Left ventricle myocardium inferior (tissue), 1 donor: Measurements from ENCODE around the gene CDK5RAP1. TPM values are rescaled to one million over a fixed set of nuclear protein-coding genes. Genes with fewer than 3 reads are reported as not detected.

Source experiments
- DNase-seq: peaks from one replicate; pipeline ENCODE4 v3.0.0-alpha.2; 2020
- H3K27ac ChIP-seq: fragments of 200-600 bp; replicated peaks from 2 replicates; pipeline ENCODE4 v1.8.0; 2021
- H3K27me3 ChIP-seq: fragments of 200-600 bp; 2 replicates; pipeline ENCODE4 v1.8.0; 2021; ENCODE audit warnings: low read depth
- H3K36me3 ChIP-seq: fragments of 200-600 bp; 2 replicates; pipeline ENCODE4 v1.8.0; 2021
- H3K4me1 ChIP-seq: fragments of 200-600 bp; 2 replicates; pipeline ENCODE4 v1.8.0; 2021
- H3K4me3 ChIP-seq: fragments of 200-600 bp; 2 replicates; pipeline ENCODE4 v1.8.0; 2021; ENCODE audit warnings: mild to moderate bottlenecking, moderate library complexity
- H3K9me3 ChIP-seq: fragments of 200-600 bp; replicated peaks from 2 replicates; pipeline ENCODE4 v1.8.0; 2021
- CTCF ChIP-seq: fragments of 200-600 bp; IDR thresholded peaks from 2 replicates; pipeline ENCODE4 v1.8.0; 2021; ENCODE audit warnings: antibody characterized with exemption, mild to moderate bottlenecking, borderline replicate concordance
- intact Hi-C: fragments of 100-400 bp; cut with micrococcal nuclease; formaldehyde crosslinking; loops from one replicate; pipeline ENCODE4 v1.11.0; 2022
- total RNA-seq: library from RNA; stranded (reverse); fragmentation: NEBNext Ultra II Directional; extraction: Animal tissue kit (Norgen Biotek cat#: 25700); gene quantifications from one replicate; pipeline ENCODE4 v1.2.1, GENCODE V29; 2021
- donor health status: DM: no; HTN: yes; CAD: no; lungs with severe emphysema.

The CDK5RAP1 gene
- total RNA-seq, 1 donor from 2014 or later, result 19.9 TPM

- DNase-seq, result no peak
- no peaks in the 10 kb centered on the region for H3K36me3 ChIP-seq
- intact Hi-C loops, result no loop called here
- no peak overlapping the region for H3K27ac ChIP-seq
- H3K4me1 ChIP-seq, result no peaks in the 10 kb centered on the region
- H3K4me3 ChIP-seq, result no peak overlapping the region
- no peak for TF ChIP-seq CTCF
- no peaks in the 10 kb centered on the region for H3K9me3 ChIP-seq
- H3K27me3 ChIP-seq, result peaks cover 38% of the 10 kb centered on the region
These were observed 90.9 kb downstream of the CDK5RAP1 start for GRCh38 chr20:33310327-33310899.

- no peak for DNase-seq
- intact Hi-C loops, result no loop called here
- Histone ChIP-seq H3K27me3 (peaks cover 34% of the 10 kb centered on the region), H3K36me3 (no peaks in the 10 kb centered on the region), H3K9me3 (no peaks in the 10 kb centered on the region), H3K4me1 (no peaks in the 10 kb centered on the region), H3K27ac (no peak overlapping the region), H3K4me3 (no peak overlapping the region)
- TF ChIP-seq CTCF, result no peak
These were observed 91.7 kb downstream of the CDK5RAP1 start for GRCh38 chr20:33309631-33310030.

Other genes with a start within 250 kb of the CDK5RAP1 start
- not detected for gene BPIFA2, start 233.4 kb downstream of the CDK5RAP1 start, total RNA-seq
- not detected for gene BPIFA3, start 184.2 kb downstream of the CDK5RAP1 start, total RNA-seq
- gene BPIFA1, start 165.5 kb downstream of the CDK5RAP1 start, total RNA-seq, result not detected
- gene BPIFB1, start 118.3 kb downstream of the CDK5RAP1 start, total RNA-seq, result not detected
- 202 TPM for gene SNTA1, start 42.2 kb upstream of the CDK5RAP1 start, total RNA-seq
- 10.7 TPM for gene CBFA2T2, start 88.6 kb upstream of the CDK5RAP1 start, total RNA-seq